H1 (cell line): ENCODE results near the gene AGER. TPM values are rescaled to one million over a fixed set of nuclear protein-coding genes. Genes with fewer than 3 reads are reported as not detected.

Experiments used
- CTCF ChIA-PET: fragments of 300-600 bp; sonication (Branson Sonifier 250); formaldehyde crosslinking; loops from one replicate; lab custom pipeline; 2021; ENCODE audit not compliant: partially characterized antibody; lab: Charles Lee
- POLR2A ChIA-PET: fragments of 300-600 bp; sonication (Branson Sonifier 250); formaldehyde crosslinking; loops from one replicate; lab custom pipeline; 2021; ENCODE audit warnings: inconsistent platforms; ENCODE audit not compliant: partially characterized antibody; lab: Charles Lee
- DNase-seq, 2 experiments: peaks; one replicate each; pipeline versions ENCODE4 v3.0.0 to v3.0.0-alpha.2; 2010 to 2022; ENCODE audit warnings: low spot score in 2 of 2, low read depth in 1 of 2, mixed read lengths in 1 of 2
- FAIRE-seq: peaks from 2 replicates; lab custom pipeline; 2011; peaks lifted over from hg19 to GRCh38; lab: Jason Lieb, UNC
- H2AFZ ChIP-seq: 2 replicates; pipeline ENCODE4 v1.8.1; 2012; ENCODE audit warnings: low read length, inconsistent platforms
- H2AK5ac ChIP-seq: 2 replicates; pipeline ENCODE4 v1.6.1; 2013; ENCODE audit warnings: low read depth, low read length
- H2BK120ac ChIP-seq: replicated peaks from 2 replicates; pipeline ENCODE3; 2013; ENCODE audit warnings: low read depth, low read length, inconsistent platforms
- H2BK12ac ChIP-seq: 2 replicates; pipeline ENCODE4 v1.6.1; 2013; ENCODE audit warnings: low read depth, low read length
- H2BK15ac ChIP-seq: 2 replicates; pipeline ENCODE4 v1.6.1; 2013; ENCODE audit warnings: low read length
- H2BK20ac ChIP-seq: 2 replicates; pipeline ENCODE4 v1.6.1; 2013; ENCODE audit warnings: low read length
- H2BK5ac ChIP-seq: 2 replicates; pipeline ENCODE4 v1.6.1; 2013; ENCODE audit warnings: low read depth, low read length
- H3K14ac ChIP-seq: 2 replicates; pipeline ENCODE4 v1.6.1; 2013; ENCODE audit warnings: inconsistent platforms; ENCODE audit not compliant: insufficient read length
- H3K18ac ChIP-seq: 2 replicates; pipeline ENCODE4 v1.6.1; 2013; ENCODE audit warnings: low read length; ENCODE audit errors: extremely low read depth
- H3K23ac ChIP-seq: 2 replicates; pipeline ENCODE4 v1.6.1; 2013; ENCODE audit warnings: inconsistent platforms; ENCODE audit not compliant: insufficient read length
- H3K23me2 ChIP-seq: 2 replicates; pipeline ENCODE4 v1.6.1; 2013; ENCODE audit warnings: low read depth, low read length
- H3K27ac ChIP-seq: 2 replicates; pipeline ENCODE4 v1.6.1; 2011; ENCODE audit warnings: low read depth, low read length, inconsistent platforms
- H3K27me3 ChIP-seq, 4 experiments: replicated peaks in 1 of 4; 1 replicate in 1 of 4; 2 replicates in 3 of 4; pipeline versions ENCODE4 v1.6.1 to v1.8.1; 2011 to 2013; ENCODE audit warnings: low read length in 3 of 4, mild to moderate bottlenecking in 3 of 4, inconsistent platforms in 2 of 4, mixed read lengths in 2 of 4, moderate library complexity in 1 of 4; ENCODE audit not compliant: control insufficient read depth in 3 of 4, insufficient read depth in 3 of 4; ENCODE audit errors: extremely low read depth in 1 of 4
- H3K36me3 ChIP-seq, 4 experiments: 2 replicates each; pipeline versions ENCODE4 v1.6.1 to v1.8.1; 2011 to 2013; ENCODE audit warnings: mild to moderate bottlenecking in 4 of 4, low read length in 3 of 4, moderate library complexity in 2 of 4, control low read depth in 1 of 4, inconsistent platforms in 1 of 4; ENCODE audit not compliant: insufficient read depth in 4 of 4, control insufficient read depth in 2 of 4
- H3K4ac ChIP-seq: replicated peaks from 2 replicates; pipeline ENCODE3; 2013; ENCODE audit warnings: low read length, low read depth, mixed read lengths, inconsistent platforms; ENCODE audit not compliant: insufficient read length
- H3K4me1 ChIP-seq, 4 experiments: replicated peaks in 1 of 4; 1 replicate in 1 of 4; 2 replicates in 3 of 4; pipeline versions ENCODE4 v1.6.1 to v1.8.1; 2011 to 2013; ENCODE audit warnings: low read length in 3 of 4, inconsistent platforms in 2 of 4, mixed read lengths in 1 of 4; ENCODE audit not compliant: insufficient read depth in 4 of 4, control insufficient read depth in 3 of 4
- H3K4me2 ChIP-seq, 2 experiments: 2 replicates each; pipeline versions ENCODE4 v1.6.1 to v1.8.1; 2011 to 2013; ENCODE audit warnings: low read depth in 2 of 2, low read length in 2 of 2, control low read depth in 1 of 2, inconsistent platforms in 1 of 2, mild to moderate bottlenecking in 1 of 2; ENCODE audit not compliant: insufficient read depth in 1 of 2
- H3K4me3 ChIP-seq, 4 experiments: fragments of 200-600, 300-600 bp in 1 of 4; sonication (generic), shearing (Covaris generic), sonication (Bioruptor Twin) in 1 of 4; 2 replicates each; pipeline versions ENCODE4 v1.5.1 to v1.8.1; 2011 to 2016; ENCODE audit warnings: low read length in 4 of 4, low read depth in 3 of 4, control low read depth in 2 of 4, inconsistent platforms in 2 of 4, mild to moderate bottlenecking in 2 of 4, mixed read lengths in 1 of 4, moderate library complexity in 1 of 4; ENCODE audit not compliant: insufficient read depth in 2 of 4; ENCODE audit errors: extremely low read depth in 1 of 4
- H3K56ac ChIP-seq: replicated peaks from 2 replicates; pipeline ENCODE3; 2013; ENCODE audit warnings: low read depth, mild to moderate bottlenecking, mixed read lengths, low read length, inconsistent platforms; ENCODE audit not compliant: insufficient read length
- H3K79me1 ChIP-seq: 2 replicates; pipeline ENCODE4 v1.6.1; 2013; ENCODE audit warnings: low read depth, low read length, control low read depth
- H3K79me2 ChIP-seq, 2 experiments: 2 replicates each; pipeline versions ENCODE4 v1.6.1 to v1.8.1; 2012 to 2013; ENCODE audit warnings: low read length in 2 of 2, mild to moderate bottlenecking in 2 of 2, inconsistent platforms in 1 of 2; ENCODE audit not compliant: insufficient read depth in 2 of 2, control insufficient read depth in 1 of 2
- H3K9ac ChIP-seq, 4 experiments: replicated peaks in 1 of 4; 1 replicate in 1 of 4; 2 replicates in 3 of 4; pipeline versions ENCODE4 v1.6.1 to v1.8.1; 2011 to 2013; ENCODE audit warnings: low read depth in 3 of 4, low read length in 3 of 4, control low read depth in 2 of 4, mild to moderate bottlenecking in 2 of 4, moderate library complexity in 2 of 4, inconsistent platforms in 1 of 4; ENCODE audit errors: extremely low read depth in 1 of 4
- H3K9me3 ChIP-seq, 2 experiments: 2 replicates each; pipeline versions ENCODE4 v1.6.1 to v1.8.1; 2012 to 2013; ENCODE audit warnings: mild to moderate bottlenecking in 2 of 2, moderate library complexity in 2 of 2, control low read depth in 1 of 2, inconsistent platforms in 1 of 2, low read depth in 1 of 2, low read length in 1 of 2, mixed read lengths in 1 of 2; ENCODE audit not compliant: insufficient read depth in 2 of 2
- H4K20me1 ChIP-seq, 2 experiments: replicated peaks in 1 of 2; 2 replicates each; pipeline versions ENCODE3 to v1.8.1; 2011 to 2013; ENCODE audit warnings: inconsistent platforms in 2 of 2, low read length in 2 of 2, mild to moderate bottlenecking in 1 of 2; ENCODE audit not compliant: insufficient read depth in 2 of 2, control insufficient read depth in 1 of 2
- H4K5ac ChIP-seq: 2 replicates; pipeline ENCODE4 v1.6.1; 2013; ENCODE audit warnings: low read length, low read depth, mixed read lengths, inconsistent platforms; ENCODE audit not compliant: insufficient read length
- H4K8ac ChIP-seq: 2 replicates; pipeline ENCODE4 v1.8.0; 2013; ENCODE audit warnings: mild to moderate bottlenecking, moderate library complexity, low read length, inconsistent platforms; ENCODE audit not compliant: insufficient read depth; ENCODE audit errors: extremely low read depth
- H4K91ac ChIP-seq: replicated peaks from 2 replicates; pipeline ENCODE3; 2013; ENCODE audit warnings: low read length, mixed read lengths, inconsistent platforms; ENCODE audit not compliant: insufficient read length
- ATF3 ChIP-seq: IDR thresholded peaks from 2 replicates; pipeline ENCODE4 v1.6.1; 2011; ENCODE audit warnings: low read depth, mild to moderate bottlenecking, low read length; ENCODE audit not compliant: insufficient read depth
- CBX8 ChIP-seq: fragments of 300-800, 300-1000 bp; sonication (generic); IDR thresholded peaks from 2 replicates; pipeline ENCODE4 v1.7.1; 2016; ENCODE audit warnings: low read depth, low read length, borderline replicate concordance
- GABPA ChIP-seq: IDR thresholded peaks from 2 replicates; pipeline ENCODE4 v1.6.1; 2011; ENCODE audit warnings: mild to moderate bottlenecking, low read length, moderate library complexity, borderline replicate concordance; ENCODE audit not compliant: insufficient read depth
- PHF8 ChIP-seq: fragments of 200-600 bp; sonication (generic); conservative IDR thresholded peaks from 2 replicates; pipeline ENCODE4 v1.7.1; 2012; ENCODE audit warnings: low read depth, mild to moderate bottlenecking, inconsistent platforms, low read length, moderate library complexity
- POU5F1 ChIP-seq: IDR thresholded peaks from 2 replicates; pipeline ENCODE4 v1.6.1; 2011; ENCODE audit warnings: low read depth, mild to moderate bottlenecking, low read length, moderate library complexity
- RXRA ChIP-seq: IDR thresholded peaks from 2 replicates; pipeline ENCODE4 v1.6.1; 2011; ENCODE audit warnings: low read depth, mild to moderate bottlenecking, low read length, moderate library complexity; ENCODE audit not compliant: insufficient read depth
- SP1 ChIP-seq: IDR thresholded peaks from 2 replicates; pipeline ENCODE4 v1.6.1; 2011; ENCODE audit warnings: low read depth, low read length
- SP2 ChIP-seq: IDR thresholded peaks from 2 replicates; pipeline ENCODE4 v1.6.1; 2012; ENCODE audit warnings: mild to moderate bottlenecking, low read length, inconsistent platforms
- TAF7 ChIP-seq: optimal IDR thresholded peaks from 2 replicates; pipeline ENCODE3; 2011; ENCODE audit warnings: low read depth, mild to moderate bottlenecking, inconsistent platforms, low read length, moderate library complexity, borderline replicate concordance
- TCF12 ChIP-seq: IDR thresholded peaks from 2 replicates; pipeline ENCODE4 v1.6.1; 2011; ENCODE audit warnings: low read depth, mild to moderate bottlenecking, low read length
- TEAD4 ChIP-seq: IDR thresholded peaks from 2 replicates; pipeline ENCODE4 v1.6.1; 2012; ENCODE audit warnings: low read depth, low read length, inconsistent platforms, mixed read lengths
- USF2 ChIP-seq: IDR thresholded peaks from 2 replicates; pipeline ENCODE4 v1.6.1; 2011; ENCODE audit warnings: low read length, improper control_type of control experiment
- ZNF274 ChIP-seq: IDR thresholded peaks from 2 replicates; pipeline ENCODE4 v1.7.0; 2012; ENCODE audit warnings: low read length, borderline replicate concordance; ENCODE audit errors: extremely low read depth
- WGBS, 2 experiments: shearing (Covaris generic) in 1 of 2; methylation state at CpG; one replicate each; pipeline versions ENCODE4 v1.1.6 to v1.1.7; 2013 to 2015; ENCODE audit warnings: low lambda C conversion rate in 2 of 2, mixed read lengths in 2 of 2, inconsistent platforms in 1 of 2, low coverage in 1 of 2, missing lambda C conversion rate in 1 of 2; ENCODE audit not compliant: insufficient replicate concordance in 2 of 2, insufficient coverage in 1 of 2, insufficient read length in 1 of 2; ENCODE audit errors: extremely low coverage in 1 of 2, missing lambda C conversion rate in 1 of 2; 5-methylcytosine and 5-hydroxymethylcytosine counted together
- polyA plus RNA-seq, 7 experiments: library from polyadenylated mRNA; depleted of rRNA in 3 of 7; stranded (reverse) in 5 of 7; unstranded in 2 of 7; fragments of >200 nt in 5 of 7; fragments of 200-250 nt in 2 of 7; gene quantifications; 1 replicate in 5 of 7; 2 replicates in 1 of 7; 4 replicates in 1 of 7; pipeline versions ENCODE4 v1.2.1 to v1.2.3, GENCODE V29; 2011 to 2013; ENCODE audit warnings: missing spikeins in 2 of 7, mixed read lengths in 2 of 7
- total RNA-seq: library from RNA; stranded (reverse); fragmentation: NEBNext Ultra II Directional; extraction: Animal tissue kit (Norgen Biotek cat#: 25700); gene quantifications from 2 replicates; pipeline ENCODE4 v1.2.1, GENCODE V29; 2021

The AGER gene
- total and polyA plus RNA-seq, 2 of the 8 experiments (the other 6 are each of a cell fraction or from before 2014, with no cell fraction given), result 3.8 to 10.9 TPM

- DNase-seq, result no peak
- Histone ChIP-seq H3K4me3 (no peak overlapping the region), H3K9me3 (no peaks in the 10 kb centered on the region), H3K14ac (no peak overlapping the region), H3K27ac (no peak overlapping the region), H3K4me2 (no peak overlapping the region), H2BK5ac (no peak overlapping the region), H3K23ac (no peak overlapping the region), H3K23me2 (no peaks in the 10 kb centered on the region; the same call in 1 of the 2 replicates), H3K79me1 (no peaks in the 10 kb centered on the region; the same call in 1 of the 2 replicates), H3K36me3 (no peaks in the 10 kb centered on the region), H3K56ac (no peak overlapping the region), H3K4me1 (no peaks in the 10 kb centered on the region), H4K5ac (no peak overlapping the region), H4K91ac (no peak overlapping the region), H3K4ac (no peak overlapping the region), H2AFZ (no peak overlapping the region), H4K8ac (no peak overlapping the region), H2AK5ac (no peak overlapping the region), H3K18ac (no peak overlapping the region), H3K27me3 (no peaks in the 10 kb centered on the region), H3K9ac (no peak overlapping the region), H2BK20ac (no peak overlapping the region), H2BK120ac (no peak overlapping the region), H4K20me1 (no peaks in the 10 kb centered on the region), H2BK12ac (no peak overlapping the region), H3K79me2 (no peaks in the 10 kb centered on the region), H2BK15ac (no peak overlapping the region)
- POLR2A ChIA-PET, result interaction anchor here (1.2 kb wide), 1 partner anchor 11 kb away, joined by 3 read pairs; no protein-coding TSS in a partner anchor
- WGBS, 2 experiments, result 97 to 100% methylated on average over 3 to 5 of the region's 6 CpGs
- CTCF ChIA-PET, result interaction anchor here (0.5 to 0.9 kb wide), 3 partner anchors 71 to 1538 kb away, joined by 3 to 4 read pairs (median 3); no protein-coding TSS in a partner anchor
- no peak for FAIRE-seq
- TF ChIP-seq SP1 (no peak), SP2 (no peak), TEAD4 (no peak), POU5F1 (no peak), ATF3 (no peak), USF2 (no peak), GABPA (no peak), TAF7 (no peak), RXRA (no peak), TCF12 (no peak), PHF8 (no peak), ZNF274 (no peak), CBX8 (no peak)
Observed at GRCh38 chr6:32213649-32214048, 29.6 kb upstream of the AGER start.
